DMS53 (cell line): ENCODE data around the gene MED14.
A peak's percentile ranks its signal among the peaks of the same experiment; 100 is the strongest.

Experiments
- DNase-seq: peaks from one replicate; lab custom pipeline; 2025; lab: John Stamatoyannopoulos, UW

The MED14 gene

GRCh38 chrX:40729598-40730584 lies 5.5 kb downstream of the MED14 start:
- no peak for DNase-seq

- no peak for DNase-seq
Measured at GRCh38 chrX:40727581-40728252, 7.6 kb downstream of the MED14 start.

DNA sequence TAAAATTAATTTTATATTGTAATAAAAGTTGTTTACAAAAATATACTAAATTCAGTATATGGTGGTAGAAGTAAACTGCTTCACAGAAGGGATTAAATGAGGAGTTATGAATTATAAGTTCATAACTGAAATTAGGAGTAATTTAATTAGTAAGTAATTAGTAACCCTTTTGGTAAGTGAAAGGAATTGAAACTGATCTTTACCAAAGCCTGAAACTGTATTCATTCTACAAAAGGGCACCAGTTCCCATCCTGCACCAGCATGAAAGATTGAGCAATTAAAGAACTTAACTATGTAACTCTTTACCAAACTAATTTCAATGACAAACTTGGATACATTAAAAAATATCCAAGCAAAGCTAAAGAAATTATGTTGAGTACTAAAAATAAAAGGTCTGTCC lies 8.2 kb downstream of the MED14 start:
- no peak for DNase-seq

GRCh38 chrX:40722930-40723329 lies 12.4 kb downstream of the MED14 start:
- DNase-seq = no peak

GRCh38 chrX:40721489-40722106 lies 13.7 kb downstream of the MED14 start:
- no peak for DNase-seq

- DNase-seq = no peak
Measured at GRCh38 chrX:40720792-40721191, 14.6 kb downstream of the MED14 start.

GRCh38 chrX:40720339-40720738 lies 15.0 kb downstream of the MED14 start:
- no peak for DNase-seq

DNA sequence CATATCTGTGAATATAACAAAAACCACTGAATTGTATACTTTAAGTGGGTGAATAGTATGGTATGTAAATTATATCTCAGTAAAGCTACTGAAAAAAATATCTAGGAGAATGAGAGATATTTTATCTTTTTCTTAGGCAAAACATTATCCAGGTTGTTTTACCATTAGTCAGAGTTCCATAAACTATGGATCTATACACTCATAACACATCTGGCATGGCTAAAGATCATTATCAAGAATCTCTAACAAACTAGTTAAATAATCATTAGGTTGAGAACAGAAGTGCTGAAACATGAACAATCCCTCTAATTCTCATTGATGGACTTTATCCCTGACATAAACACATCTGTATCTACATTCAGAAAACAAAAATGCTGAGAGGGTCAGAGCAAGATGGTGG lies 15.6 kb downstream of the MED14 start:
- no peak for DNase-seq

GRCh38 chrX:40719218-40719617 lies 16.1 kb downstream of the MED14 start:
- DNase-seq = no peak

DNA sequence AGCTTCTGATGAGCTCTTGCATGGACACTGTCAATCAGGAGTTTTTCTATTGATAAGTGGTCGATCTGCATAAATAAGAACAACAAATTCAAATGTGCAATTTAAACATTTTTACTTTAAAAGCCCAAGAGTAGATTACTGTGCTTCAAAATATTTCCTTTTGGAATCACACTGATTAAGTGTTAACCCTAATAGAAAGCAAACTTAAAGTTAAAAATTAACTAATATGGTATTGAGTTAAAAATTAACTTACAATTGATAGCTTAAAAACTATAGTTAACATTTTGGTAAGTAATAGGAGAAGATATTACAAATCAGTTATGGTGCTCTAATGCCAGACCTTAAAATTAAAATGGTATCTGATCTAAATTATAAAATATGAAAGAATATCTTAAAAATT lies 25.9 kb downstream of the MED14 start:
- DNase-seq = peak; percentile 40

- no peak for DNase-seq
Measured at GRCh38 chrX:40705658-40706312, 29.6 kb downstream of the MED14 start.

DNA sequence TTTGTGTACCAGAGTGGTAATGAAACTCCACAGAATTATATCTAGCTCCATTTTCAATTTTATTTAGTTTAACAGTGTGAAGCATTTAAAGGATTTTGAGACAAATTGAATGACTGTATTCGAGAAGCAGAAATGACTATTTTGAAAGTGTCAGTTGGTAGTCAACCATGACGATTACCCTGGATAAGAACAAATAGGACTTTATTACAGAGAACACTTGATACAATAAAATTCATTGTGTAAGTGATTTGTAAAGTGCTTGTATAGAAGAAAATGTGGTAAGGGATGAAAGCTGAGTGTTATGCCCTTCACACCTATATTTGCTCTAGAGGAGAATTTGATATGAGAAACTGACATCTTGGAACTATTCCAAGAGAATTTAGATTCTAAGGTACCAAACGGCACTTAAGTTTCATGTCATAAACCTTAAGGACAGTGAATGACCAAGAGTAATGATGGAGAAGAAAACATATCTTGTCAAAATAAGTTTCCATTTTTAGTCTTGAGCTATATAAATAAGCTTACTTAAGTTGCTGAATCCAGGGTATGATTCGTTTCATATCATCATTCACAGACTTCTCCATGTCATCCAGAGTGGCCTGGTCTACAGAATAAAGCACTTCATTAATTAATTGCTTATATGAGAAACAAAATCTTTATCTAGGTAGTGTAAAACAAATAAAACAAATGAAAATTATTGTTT lies 34.6 kb downstream of the MED14 start:
- DNase-seq = peak; percentile 34

GRCh38 chrX:40698851-40699250 lies 36.5 kb downstream of the MED14 start:
- no peak for DNase-seq

GRCh38 chrX:40694802-40695201 lies 40.5 kb downstream of the MED14 start:
- DNase-seq = no peak

DNA sequence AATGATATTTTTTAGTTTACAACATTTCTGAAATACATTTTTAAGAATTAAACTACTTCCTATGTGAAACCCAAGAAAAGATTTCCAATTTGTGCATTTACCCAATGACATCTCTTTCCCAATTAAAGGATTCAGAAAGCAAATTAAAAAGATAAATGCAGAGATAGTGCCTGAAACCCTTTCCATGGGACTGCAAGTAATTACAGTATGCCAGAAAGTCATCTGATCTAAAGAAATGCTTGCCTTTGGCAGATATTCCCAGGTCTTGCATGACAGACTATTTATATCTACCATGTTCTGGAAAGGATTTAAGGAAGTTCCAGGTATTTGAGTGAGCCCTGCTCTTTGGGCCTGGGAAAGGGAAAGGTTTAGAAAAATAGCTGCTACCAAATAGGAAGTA lies 46.4 kb downstream of the MED14 start:
- no peak for DNase-seq

DNA sequence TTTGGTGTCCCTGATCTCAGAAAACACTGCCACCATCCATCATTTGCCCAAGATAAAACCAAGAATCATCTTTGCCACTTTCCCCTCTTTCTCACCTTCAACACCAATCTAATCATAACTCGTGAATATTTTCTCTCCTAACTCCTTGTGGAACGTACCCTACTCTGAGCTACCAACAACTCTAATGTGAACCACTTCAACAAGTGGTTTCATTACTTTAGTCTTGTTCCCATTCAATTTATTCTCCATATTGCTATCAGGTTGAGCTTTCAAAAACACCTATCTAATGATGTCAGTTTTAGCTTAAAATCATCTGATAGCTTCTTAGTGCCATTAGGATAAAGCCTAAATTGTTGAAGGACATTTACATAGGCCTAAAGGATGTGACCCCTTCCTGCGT lies 48.2 kb downstream of the MED14 start:
- no peak for DNase-seq

DNA sequence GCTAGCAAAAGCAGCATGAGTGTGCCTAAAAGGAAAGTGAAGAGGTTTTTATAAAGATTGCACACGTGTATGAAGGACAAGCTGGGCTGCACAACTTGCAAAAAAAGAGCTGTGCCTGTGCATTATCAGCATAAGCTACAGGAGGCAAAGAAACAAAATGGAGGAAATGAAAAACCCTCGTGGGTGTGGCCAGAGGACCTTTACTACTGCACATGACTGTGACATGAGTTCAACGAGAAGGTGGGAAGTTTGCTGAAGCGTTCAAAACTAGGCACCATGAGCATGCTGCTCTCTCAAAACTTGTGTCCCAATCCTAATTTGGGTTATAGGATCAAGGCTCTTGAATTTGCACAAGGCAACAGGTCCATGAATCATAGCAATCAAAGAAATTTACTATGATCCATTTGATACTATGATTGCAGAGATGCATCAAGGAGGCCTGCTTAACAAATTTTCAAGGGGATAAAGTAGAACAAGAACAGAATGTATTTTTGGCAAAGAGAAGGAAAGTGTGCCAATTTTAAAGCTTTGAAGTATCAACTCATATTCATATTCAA lies 49.9 kb downstream of the MED14 start:
- no peak for DNase-seq

DNA sequence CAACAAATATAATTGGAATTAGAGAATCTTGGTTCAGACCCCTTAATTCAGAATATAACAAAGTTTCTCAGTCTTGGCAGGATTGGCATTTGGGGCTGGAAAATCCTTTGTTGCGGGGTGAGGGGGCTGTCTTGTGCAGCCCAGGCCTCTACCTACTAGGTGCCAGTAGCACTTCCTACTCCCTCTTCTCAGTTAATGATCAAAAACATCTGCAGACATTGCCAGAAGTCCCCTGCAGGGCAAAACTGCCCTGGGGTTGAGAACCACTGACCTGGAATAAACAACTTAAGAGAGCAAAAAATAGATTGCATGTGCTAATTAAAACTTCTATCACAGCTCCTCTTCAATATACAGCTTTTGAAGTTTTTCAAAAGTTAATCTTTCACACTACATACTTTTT lies 51.2 kb downstream of the MED14 start:
- no peak for DNase-seq

GRCh38 chrX:40683245-40683644 lies 52.1 kb downstream of the MED14 start:
- no peak for DNase-seq

DNA sequence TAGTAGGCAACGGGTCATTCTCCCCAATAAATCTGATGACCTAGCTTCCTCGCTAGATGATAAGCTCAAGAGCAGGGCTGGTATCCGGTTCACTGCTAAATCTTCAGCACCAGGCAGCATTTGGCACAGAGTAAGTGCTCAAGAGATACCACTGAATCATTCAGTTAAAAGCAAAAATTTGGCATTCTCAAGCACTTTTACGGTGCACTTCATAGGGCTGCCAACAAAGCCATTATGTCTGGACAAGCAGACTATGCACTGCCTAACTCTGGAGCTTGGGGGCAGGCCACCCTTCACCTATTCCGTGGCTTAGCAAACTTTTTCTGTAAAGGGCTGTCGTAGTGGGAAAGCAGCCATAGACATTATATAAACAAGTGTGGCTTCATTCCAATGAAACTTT lies 64.2 kb downstream of the MED14 start:
- no peak for DNase-seq

- peak; percentile 10 for DNase-seq
Measured at GRCh38 chrX:40663880-40664630, 71.3 kb downstream of the MED14 start.
